Measurements from ENCODE around the gene RAPGEF6. TPM values are rescaled to one million over a fixed set of nuclear protein-coding genes. Genes with fewer than 3 reads are reported as not detected.

Gene RAPGEF6
- polyA plus RNA-seq, 1 donor (not counting 4 experiments of a cell fraction or from before 2014, with no cell fraction given) = 8.7 TPM

- Histone ChIP-seq H2AFZ (ENCODE audit: control insufficient read depth, low read length) (peak overlapping the region; percentile 97), H3K4me3 (ENCODE audit: control insufficient read depth in 2 of 3, extremely low read depth in 1 of 3, insufficient read depth in 2 of 3, low read depth in 1 of 3, low read length in 3 of 3) (peak overlapping the region; percentile 77 to 97 (median 97)), H4K20me1 (ENCODE audit: control insufficient read depth, extremely low read depth, insufficient read depth, low read length) (no peaks in the 10 kb centered on the region), H3K79me2 (ENCODE audit: control insufficient read depth, insufficient read depth, low read length) (peaks cover 57% of the 10 kb centered on the region), H3K9me3 (ENCODE audit: control insufficient read depth, low read depth, low read length) (no peaks in the 10 kb centered on the region), H3K9ac (ENCODE audit: control insufficient read depth, extremely low read depth, insufficient read depth, low read length) (peak overlapping the region; percentile 86), H3K27ac (ENCODE audit: control insufficient read depth, insufficient read depth, low read length) (peak overlapping the region; percentile 91), H3K4me1 (ENCODE audit: control insufficient read depth, extremely low read depth, insufficient read depth, low read length) (peaks cover 34% of the 10 kb centered on the region), H3K36me3 (ENCODE audit: control insufficient read depth in 2 of 2, extremely low read depth in 1 of 2, insufficient read depth in 2 of 2, low read length in 2 of 2) (peaks cover 0 to 2% of the 10 kb centered on the region in 2 experiments), H3K27me3 (ENCODE audit: control insufficient read depth, extremely low read depth, insufficient read depth, low read length) (no peaks in the 10 kb centered on the region), H3K4me2 (ENCODE audit: control insufficient read depth, extremely low read depth, insufficient read depth, low read depth, low read length) (peak overlapping the region; percentile 84), H3K9me1 (ENCODE audit: control insufficient read depth, extremely low read depth, insufficient read depth, low read length) (peaks cover 3% of the 10 kb centered on the region)
- dilution Hi-C loops (cut with MboI; ENCODE audit: extremely low pct_ligation_motif_present, low sequenced_read_pairs) = no loop called here
- DNase-seq (ENCODE audit: low read depth, low spot score) = no peak
- TF ChIP-seq CTCF (optimal IDR thresholded peaks at IDR 0.05 in 1 of 3, IDR thresholded peaks at IDR 0.05 in 1 of 3, conservative IDR thresholded peaks at IDR 0.05 in 1 of 3; ENCODE audit: extremely low read depth in 1 of 3, insufficient read depth in 2 of 3, low read length in 3 of 3) = no peak
- TF ChIP-seq EZH2 (IDR thresholded peaks at IDR 0.05; ENCODE audit: low read length) = no peak
- FAIRE-seq = no peak
These were observed 791 bp downstream of the RAPGEF6 start for GRCh38 chr5:131634238-131634637.

- Histone ChIP-seq H3K4me2 (ENCODE audit: control insufficient read depth, extremely low read depth, insufficient read depth, low read depth, low read length) (peak overlapping the region; percentile 84), H3K79me2 (ENCODE audit: control insufficient read depth, insufficient read depth, low read length) (peaks cover 60% of the 10 kb centered on the region), H3K4me1 (ENCODE audit: control insufficient read depth, extremely low read depth, insufficient read depth, low read length) (peaks cover 39% of the 10 kb centered on the region), H4K20me1 (ENCODE audit: control insufficient read depth, extremely low read depth, insufficient read depth, low read length) (no peaks in the 10 kb centered on the region), H3K9ac (ENCODE audit: control insufficient read depth, extremely low read depth, insufficient read depth, low read length) (peak overlapping the region; percentile 86), H3K27ac (ENCODE audit: control insufficient read depth, insufficient read depth, low read length) (peak overlapping the region; percentile 91), H3K9me1 (ENCODE audit: control insufficient read depth, extremely low read depth, insufficient read depth, low read length) (peaks cover 3% of the 10 kb centered on the region), H2AFZ (ENCODE audit: control insufficient read depth, low read length) (no peak overlapping the region), H3K9me3 (ENCODE audit: control insufficient read depth, low read depth, low read length) (no peaks in the 10 kb centered on the region), H3K4me3 (ENCODE audit: control insufficient read depth in 2 of 3, extremely low read depth in 1 of 3, insufficient read depth in 2 of 3, low read depth in 1 of 3, low read length in 3 of 3) (peak overlapping the region; percentile 77 to 97 (median 97)), H3K27me3 (ENCODE audit: control insufficient read depth, extremely low read depth, insufficient read depth, low read length) (no peaks in the 10 kb centered on the region), H3K36me3 (ENCODE audit: control insufficient read depth in 2 of 2, extremely low read depth in 1 of 2, insufficient read depth in 2 of 2, low read length in 2 of 2) (peaks cover 0 to 2% of the 10 kb centered on the region in 2 experiments)
- DNase-seq (ENCODE audit: low read depth, low spot score) = no peak
- dilution Hi-C loops (cut with MboI; ENCODE audit: extremely low pct_ligation_motif_present, low sequenced_read_pairs) = no loop called here
- TF ChIP-seq CTCF (optimal IDR thresholded peaks at IDR 0.05 in 1 of 3, IDR thresholded peaks at IDR 0.05 in 1 of 3, conservative IDR thresholded peaks at IDR 0.05 in 1 of 3; ENCODE audit: extremely low read depth in 1 of 3, insufficient read depth in 2 of 3, low read length in 3 of 3) (no peak), EZH2 (IDR thresholded peaks at IDR 0.05; ENCODE audit: low read length) (no peak)
- no peak for FAIRE-seq
These were observed 1.2 kb downstream of the RAPGEF6 start for GRCh38 chr5:131633830-131634229.

Data from keratinocyte (primary cell).